ENCODE data around the gene RPE. TPM values are rescaled to one million over a fixed set of nuclear protein-coding genes. Genes with fewer than 3 reads are reported as not detected.

The RPE gene
- total RNA-seq, 1 donor from 2014 or later: 38.1 TPM

DNA sequence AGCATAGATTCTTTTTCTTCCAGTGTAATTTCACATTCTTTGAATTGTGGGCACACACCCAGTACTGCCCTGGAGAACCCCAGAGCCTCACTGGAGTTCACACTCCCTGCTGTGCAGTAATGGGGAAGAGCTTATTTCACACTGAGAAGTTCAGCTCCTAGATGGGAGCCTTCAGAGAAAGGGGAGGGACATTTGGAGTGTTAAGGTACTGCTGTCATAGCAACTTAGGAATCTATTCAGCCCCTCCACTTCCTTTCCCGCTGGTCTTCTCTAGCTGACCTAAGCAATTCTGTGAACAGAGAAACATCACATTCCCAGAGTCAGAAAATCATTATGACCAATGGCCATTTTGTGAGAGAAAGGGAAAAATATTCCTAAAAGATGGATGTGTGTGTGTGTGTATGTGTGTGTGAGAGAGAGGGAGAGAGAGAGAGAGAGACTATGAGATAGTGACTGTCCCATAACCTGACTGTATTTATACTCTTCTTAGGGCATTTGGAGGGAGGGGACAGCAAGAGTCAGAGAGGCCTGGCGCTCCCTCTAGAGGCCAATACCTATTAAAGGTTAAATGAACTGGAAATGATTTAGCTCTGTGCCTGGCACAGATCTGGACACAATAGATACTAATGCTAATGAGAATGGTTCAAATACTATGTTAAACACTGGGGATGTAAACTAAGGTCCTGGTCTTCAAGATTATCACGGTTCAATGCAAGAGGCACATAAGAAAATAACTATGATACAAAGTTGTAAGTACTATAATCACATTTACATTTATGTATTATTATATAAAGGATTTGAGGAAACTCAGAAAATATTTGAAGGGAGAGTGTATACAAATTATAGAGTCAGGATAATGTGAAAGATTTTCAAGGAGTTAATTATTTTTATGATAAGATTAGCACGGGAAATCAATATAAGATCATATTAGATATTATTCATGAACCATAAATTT, 41.5 kb upstream of the RPE start:
- Mint-ChIP-seq H3K4me3 (ENCODE audit: unreplicated experiment) (no peak overlapping the region), H3K9me3 (ENCODE audit: unreplicated experiment) (no peaks in the 10 kb centered on the region), H3K4me1 (ENCODE audit: low read depth, unreplicated experiment) (no peaks in the 10 kb centered on the region), H3K27ac (ENCODE audit: unreplicated experiment) (no peak overlapping the region), H3K36me3 (ENCODE audit: unreplicated experiment) (no peaks in the 10 kb centered on the region), H3K27me3 (ENCODE audit: unreplicated experiment) (no peaks in the 10 kb centered on the region)
- TF ChIP-seq, protein P1, sequence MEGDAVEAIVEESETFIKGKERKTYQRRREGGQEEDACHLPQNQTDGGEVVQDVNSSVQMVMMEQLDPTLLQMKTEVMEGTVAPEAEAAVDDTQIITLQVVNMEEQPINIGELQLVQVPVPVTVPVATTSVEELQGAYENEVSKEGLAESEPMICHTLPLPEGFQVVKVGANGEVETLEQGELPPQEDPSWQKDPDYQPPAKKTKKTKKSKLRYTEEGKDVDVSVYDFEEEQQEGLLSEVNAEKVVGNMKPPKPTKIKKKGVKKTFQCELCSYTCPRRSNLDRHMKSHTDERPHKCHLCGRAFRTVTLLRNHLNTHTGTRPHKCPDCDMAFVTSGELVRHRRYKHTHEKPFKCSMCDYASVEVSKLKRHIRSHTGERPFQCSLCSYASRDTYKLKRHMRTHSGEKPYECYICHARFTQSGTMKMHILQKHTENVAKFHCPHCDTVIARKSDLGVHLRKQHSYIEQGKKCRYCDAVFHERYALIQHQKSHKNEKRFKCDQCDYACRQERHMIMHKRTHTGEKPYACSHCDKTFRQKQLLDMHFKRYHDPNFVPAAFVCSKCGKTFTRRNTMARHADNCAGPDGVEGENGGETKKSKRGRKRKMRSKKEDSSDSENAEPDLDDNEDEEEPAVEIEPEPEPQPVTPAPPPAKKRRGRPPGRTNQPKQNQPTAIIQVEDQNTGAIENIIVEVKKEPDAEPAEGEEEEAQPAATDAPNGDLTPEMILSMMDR (IDR thresholded peaks at IDR 0.05; ENCODE audit: partially characterized antibody, unreplicated experiment): peak; percentile 72
- DNase-seq: peak; percentile 55

- DNase-seq: no peak
- TF ChIP-seq, protein P1 (IDR thresholded peaks at IDR 0.05; ENCODE audit: partially characterized antibody, unreplicated experiment): no peak
- no peaks in the 10 kb centered on the region for H3K4me1 Mint-ChIP-seq (ENCODE audit: low read depth, unreplicated experiment)
- no peak overlapping the region for H3K27ac Mint-ChIP-seq (ENCODE audit: unreplicated experiment)
- no peaks in the 10 kb centered on the region for H3K27me3 Mint-ChIP-seq (ENCODE audit: unreplicated experiment)
- H3K4me3 Mint-ChIP-seq (ENCODE audit: unreplicated experiment): no peak overlapping the region
- H3K9me3 Mint-ChIP-seq (ENCODE audit: unreplicated experiment): no peaks in the 10 kb centered on the region
- H3K36me3 Mint-ChIP-seq (ENCODE audit: unreplicated experiment): no peaks in the 10 kb centered on the region
Observed at GRCh38 chr2:209965723-209966122, 36.7 kb upstream of the RPE start.

GRCh38 chr2:209969692-209970091, 32.7 kb upstream of the RPE start:
- TF ChIP-seq, protein P1 (IDR thresholded peaks at IDR 0.05; ENCODE audit: partially characterized antibody, unreplicated experiment): no peak
- Mint-ChIP-seq H3K4me3 (ENCODE audit: unreplicated experiment) (no peak overlapping the region), H3K36me3 (ENCODE audit: unreplicated experiment) (no peaks in the 10 kb centered on the region), H3K27ac (ENCODE audit: unreplicated experiment) (no peak overlapping the region), H3K4me1 (ENCODE audit: low read depth, unreplicated experiment) (no peaks in the 10 kb centered on the region), H3K9me3 (ENCODE audit: unreplicated experiment) (no peaks in the 10 kb centered on the region), H3K27me3 (ENCODE audit: unreplicated experiment) (no peaks in the 10 kb centered on the region)
- DNase-seq: no peak

DNA sequence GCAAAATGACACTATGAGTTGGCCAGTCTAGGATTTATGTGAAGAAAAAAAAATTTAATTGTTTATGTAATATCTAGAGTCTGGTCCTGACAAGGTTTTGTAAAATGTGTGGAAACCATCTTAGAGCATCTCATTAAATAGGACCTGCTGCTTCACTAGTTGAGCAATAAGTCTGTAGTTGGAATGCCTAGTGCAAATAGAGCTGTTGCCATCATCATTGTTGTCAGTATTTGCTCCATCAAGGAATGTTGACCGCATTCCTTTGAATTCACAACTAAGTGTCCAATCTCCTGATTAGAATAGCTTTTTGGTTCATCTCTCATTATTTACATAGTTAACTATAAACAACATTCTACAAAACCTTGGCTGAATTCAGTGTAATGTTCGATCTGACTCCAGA, 32.2 kb upstream of the RPE start:
- Mint-ChIP-seq H3K27ac (ENCODE audit: unreplicated experiment) (no peak overlapping the region), H3K36me3 (ENCODE audit: unreplicated experiment) (no peaks in the 10 kb centered on the region), H3K4me3 (ENCODE audit: unreplicated experiment) (no peak overlapping the region), H3K27me3 (ENCODE audit: unreplicated experiment) (no peaks in the 10 kb centered on the region), H3K4me1 (ENCODE audit: low read depth, unreplicated experiment) (no peaks in the 10 kb centered on the region), H3K9me3 (ENCODE audit: unreplicated experiment) (no peaks in the 10 kb centered on the region)
- TF ChIP-seq, protein P1 (IDR thresholded peaks at IDR 0.05; ENCODE audit: partially characterized antibody, unreplicated experiment): no peak
- DNase-seq: no peak

GRCh38 chr2:209970711-209971110, 31.7 kb upstream of the RPE start:
- Mint-ChIP-seq H3K36me3 (ENCODE audit: unreplicated experiment) (no peaks in the 10 kb centered on the region), H3K9me3 (ENCODE audit: unreplicated experiment) (no peaks in the 10 kb centered on the region), H3K4me1 (ENCODE audit: low read depth, unreplicated experiment) (no peaks in the 10 kb centered on the region), H3K27ac (ENCODE audit: unreplicated experiment) (no peak overlapping the region), H3K27me3 (ENCODE audit: unreplicated experiment) (no peaks in the 10 kb centered on the region), H3K4me3 (ENCODE audit: unreplicated experiment) (no peak overlapping the region)
- TF ChIP-seq, protein P1 (IDR thresholded peaks at IDR 0.05; ENCODE audit: partially characterized antibody, unreplicated experiment): no peak
- no peak for DNase-seq

Measured in glutamatergic neuron (in vitro differentiated cells).